Neuronal stem cell (in vitro differentiated cells): ENCODE data around the gene KCNK5.

Source experiments
- DNase-seq: peaks from one replicate; pipeline ENCODE4 v3.0.0-alpha.2; 2013; ENCODE audit warnings: low spot score
- H2AFZ ChIP-seq: one replicate; pipeline ENCODE4 v1.6.1; 2013; ENCODE audit warnings: mild to moderate bottlenecking, low read length, inconsistent platforms
- H2AK5ac ChIP-seq: 2 replicates; pipeline ENCODE4 v1.6.1; 2013; ENCODE audit warnings: low read depth, mild to moderate bottlenecking, inconsistent platforms, low read length, moderate library complexity, mixed read lengths
- H2BK120ac ChIP-seq: 2 replicates; pipeline ENCODE4 v1.6.1; 2013; ENCODE audit warnings: low read depth, mild to moderate bottlenecking, inconsistent platforms, low read length, moderate library complexity, mixed read lengths
- H2BK12ac ChIP-seq: one replicate; pipeline ENCODE4 v1.6.1; 2013; ENCODE audit warnings: low read length, inconsistent platforms
- H2BK15ac ChIP-seq: 2 replicates; pipeline ENCODE4 v1.6.1; 2013; ENCODE audit warnings: mild to moderate bottlenecking, low read length, inconsistent platforms, mixed read lengths
- H2BK5ac ChIP-seq: one replicate; pipeline ENCODE4 v1.6.1; 2013; ENCODE audit warnings: inconsistent platforms, mild to moderate bottlenecking, low read length, moderate library complexity
- H3K14ac ChIP-seq: one replicate; pipeline ENCODE4 v1.6.1; 2013; ENCODE audit warnings: low read length, inconsistent platforms
- H3K18ac ChIP-seq: 2 replicates; pipeline ENCODE4 v1.6.1; 2013; ENCODE audit warnings: low read length, inconsistent platforms
- H3K23ac ChIP-seq: 2 replicates; pipeline ENCODE4 v1.6.1; 2013; ENCODE audit warnings: low read depth, mild to moderate bottlenecking, mixed read lengths, low read length, inconsistent platforms; ENCODE audit not compliant: poor library complexity
- H3K27ac ChIP-seq: replicated peaks from 3 replicates; pipeline ENCODE4 v1.5.1; 2013; ENCODE audit warnings: low read length, inconsistent platforms
- H3K27me3 ChIP-seq, 3 experiments: 2 replicates each; pipeline ENCODE4 v1.6.1; 2013; ENCODE audit warnings: low read length in 3 of 3, mild to moderate bottlenecking in 2 of 3, inconsistent platforms in 1 of 3, low read depth in 1 of 3, mixed read lengths in 1 of 3, moderate library complexity in 1 of 3; ENCODE audit not compliant: control insufficient read depth in 3 of 3, insufficient read depth in 3 of 3
- H3K36me3 ChIP-seq, 2 donors: replicated peaks in 1 of 2; 2 replicates each; pipeline ENCODE4 v1.6.1; 2013; ENCODE audit warnings: low read length in 2 of 2; ENCODE audit not compliant: control insufficient read depth in 2 of 2, insufficient read depth in 2 of 2
- H3K4ac ChIP-seq: 2 replicates; pipeline ENCODE4 v1.6.1; 2013; ENCODE audit warnings: inconsistent platforms, mild to moderate bottlenecking, low read length, moderate library complexity
- H3K4me1 ChIP-seq, 2 donors: 1 replicate in 1 of 2; 2 replicates in 1 of 2; pipeline ENCODE4 v1.6.1; 2013; ENCODE audit warnings: low read length in 2 of 2, low read depth in 1 of 2; ENCODE audit not compliant: control insufficient read depth in 2 of 2, insufficient read depth in 1 of 2
- H3K4me2 ChIP-seq: one replicate; pipeline ENCODE4 v1.6.1; 2013; ENCODE audit warnings: mild to moderate bottlenecking, low read length, inconsistent platforms; ENCODE audit not compliant: insufficient read depth, poor library complexity, severe bottlenecking
- H3K4me3 ChIP-seq, 2 donors: 2 replicates each; pipeline ENCODE4 v1.5.1; 2013; ENCODE audit warnings: low read length in 2 of 2, mild to moderate bottlenecking in 2 of 2, inconsistent platforms in 1 of 2, moderate library complexity in 1 of 2
- H3K79me1 ChIP-seq: one replicate; pipeline ENCODE4 v1.6.1; 2013; ENCODE audit warnings: low read depth, mild to moderate bottlenecking, inconsistent platforms, low read length, moderate library complexity
- H3K9ac ChIP-seq: one replicate; pipeline ENCODE4 v1.6.1; 2013; ENCODE audit warnings: mild to moderate bottlenecking, low read depth, low read length, inconsistent platforms; ENCODE audit not compliant: poor library complexity
- H3K9me3 ChIP-seq, 2 donors: replicated peaks in 1 of 2; 2 replicates each; pipeline versions ENCODE3 to v1.6.1; 2013; ENCODE audit warnings: low read length in 2 of 2, mild to moderate bottlenecking in 2 of 2, inconsistent platforms in 1 of 2, low read depth in 1 of 2, mixed read lengths in 1 of 2, moderate library complexity in 1 of 2; ENCODE audit not compliant: control insufficient read depth in 2 of 2, insufficient read depth in 1 of 2
- H4K8ac ChIP-seq: one replicate; pipeline ENCODE4 v1.6.1; 2013; ENCODE audit warnings: low read depth, mild to moderate bottlenecking, inconsistent platforms, low read length, moderate library complexity
- H4K91ac ChIP-seq: one replicate; pipeline ENCODE4 v1.6.1; 2013; ENCODE audit warnings: low read length, low read depth, mild to moderate bottlenecking, inconsistent platforms; ENCODE audit not compliant: poor library complexity
- WGBS, 2 donors: extraction: QIAGEN DNeasy Blood & Tissue Kit; methylation state at CpG; one replicate each; pipeline ENCODE4 v1.1.7; 2013; ENCODE audit warnings: missing lambda C conversion rate in 2 of 2, mixed read lengths in 1 of 2; ENCODE audit not compliant: insufficient read length in 2 of 2, insufficient replicate concordance in 1 of 2; ENCODE audit errors: extremely low coverage in 2 of 2; 5-methylcytosine and 5-hydroxymethylcytosine counted together

Gene KCNK5

GRCh38 chr6:39215640-39216158 lies 13.6 kb downstream of the KCNK5 start:
- H3K27me3 ChIP-seq, result no peaks in the 10 kb centered on the region
- H2BK120ac ChIP-seq, result no peak overlapping the region
- no peaks in the 10 kb centered on the region for H3K9me3 ChIP-seq
- H4K91ac ChIP-seq, result no peak overlapping the region
- H3K9ac ChIP-seq, result no peak overlapping the region
- no peak overlapping the region for H3K27ac ChIP-seq
- H2AFZ ChIP-seq, result no peak overlapping the region
- no CpG with 5 or more reads among the region's 10 CpGs for WGBS, 2 donors
- no peak overlapping the region for H3K18ac ChIP-seq
- no peak overlapping the region for H2BK12ac ChIP-seq
- H2BK5ac ChIP-seq, result peak overlapping the region; percentile 6
- no peak overlapping the region for H3K4ac ChIP-seq
- peaks cover 7% of the 10 kb centered on the region for H3K79me1 ChIP-seq
- no peak for DNase-seq
- no peak overlapping the region for H3K23ac ChIP-seq
- H4K8ac ChIP-seq, result no peak overlapping the region
- H3K14ac ChIP-seq, result no peak overlapping the region
- H3K36me3 ChIP-seq, result no peaks in the 10 kb centered on the region
- peaks cover 4 to 9% of the 10 kb centered on the region in 2 donors for H3K4me1 ChIP-seq
- no peak overlapping the region for H2BK15ac ChIP-seq
- H3K4me2 ChIP-seq, result no peak overlapping the region
- H2AK5ac ChIP-seq, result no peak overlapping the region
- no peak overlapping the region for H3K4me3 ChIP-seq

GRCh38 chr6:39214846-39215639 lies 14.2 kb downstream of the KCNK5 start:
- no peak overlapping the region for H3K14ac ChIP-seq
- no peak overlapping the region for H3K18ac ChIP-seq
- no peaks in the 10 kb centered on the region for H3K27me3 ChIP-seq
- no peak overlapping the region for H2AFZ ChIP-seq
- WGBS, 2 donors, result no CpG with 5 or more reads among the region's 10 CpGs
- no peak for DNase-seq
- H3K4ac ChIP-seq, result no peak overlapping the region
- H2AK5ac ChIP-seq, result no peak overlapping the region
- H4K91ac ChIP-seq, result no peak overlapping the region
- no peak overlapping the region for H3K23ac ChIP-seq
- H2BK15ac ChIP-seq, result no peak overlapping the region
- no peak overlapping the region for H3K4me2 ChIP-seq
- peaks cover 7% of the 10 kb centered on the region for H3K79me1 ChIP-seq
- H3K36me3 ChIP-seq, result no peaks in the 10 kb centered on the region
- H2BK5ac ChIP-seq, result peak overlapping the region; percentile 6
- H3K9me3 ChIP-seq, result no peaks in the 10 kb centered on the region
- H3K4me1 ChIP-seq, result peaks cover 4 to 9% of the 10 kb centered on the region in 2 donors
- H2BK120ac ChIP-seq, result no peak overlapping the region
- H3K27ac ChIP-seq, result no peak overlapping the region
- no peak overlapping the region for H2BK12ac ChIP-seq
- H3K4me3 ChIP-seq, result no peak overlapping the region
- H4K8ac ChIP-seq, result no peak overlapping the region
- H3K9ac ChIP-seq, result no peak overlapping the region

- no peak overlapping the region for H3K4ac ChIP-seq
- H3K4me3 ChIP-seq, result no peak overlapping the region
- H2AK5ac ChIP-seq, result no peak overlapping the region
- H2AFZ ChIP-seq, result no peak overlapping the region
- peaks cover 7% of the 10 kb centered on the region for H3K79me1 ChIP-seq
- H3K9ac ChIP-seq, result no peak overlapping the region
- no peak overlapping the region for H4K8ac ChIP-seq
- H3K23ac ChIP-seq, result no peak overlapping the region
- no peak overlapping the region for H3K27ac ChIP-seq
- no peak overlapping the region for H2BK12ac ChIP-seq
- no peak overlapping the region for H3K4me2 ChIP-seq
- DNase-seq, result no peak
- H2BK15ac ChIP-seq, result no peak overlapping the region
- no peaks in the 10 kb centered on the region for H3K27me3 ChIP-seq
- WGBS, 2 donors, result no CpG with 5 or more reads among the region's 8 CpGs
- H3K36me3 ChIP-seq, result no peaks in the 10 kb centered on the region
- H3K18ac ChIP-seq, result no peak overlapping the region
- no peak overlapping the region for H2BK5ac ChIP-seq
- peak overlapping the region; percentile 49 for H3K14ac ChIP-seq
- H2BK120ac ChIP-seq, result no peak overlapping the region
- H4K91ac ChIP-seq, result no peak overlapping the region
- H3K4me1 ChIP-seq, result peaks cover 7 to 10% of the 10 kb centered on the region in 2 donors
- H3K9me3 ChIP-seq, result no peaks in the 10 kb centered on the region
Observed at GRCh38 chr6:39214120-39214813, 15.0 kb downstream of the KCNK5 start.
